NCI-H128 (cell line): ENCODE data around the gene EGFR.

Experiments used
- DNase-seq: peaks from one replicate; lab custom pipeline; 2025; ENCODE audit not compliant: unreplicated experiment; lab: John Stamatoyannopoulos, UW

Gene EGFR

DNA sequence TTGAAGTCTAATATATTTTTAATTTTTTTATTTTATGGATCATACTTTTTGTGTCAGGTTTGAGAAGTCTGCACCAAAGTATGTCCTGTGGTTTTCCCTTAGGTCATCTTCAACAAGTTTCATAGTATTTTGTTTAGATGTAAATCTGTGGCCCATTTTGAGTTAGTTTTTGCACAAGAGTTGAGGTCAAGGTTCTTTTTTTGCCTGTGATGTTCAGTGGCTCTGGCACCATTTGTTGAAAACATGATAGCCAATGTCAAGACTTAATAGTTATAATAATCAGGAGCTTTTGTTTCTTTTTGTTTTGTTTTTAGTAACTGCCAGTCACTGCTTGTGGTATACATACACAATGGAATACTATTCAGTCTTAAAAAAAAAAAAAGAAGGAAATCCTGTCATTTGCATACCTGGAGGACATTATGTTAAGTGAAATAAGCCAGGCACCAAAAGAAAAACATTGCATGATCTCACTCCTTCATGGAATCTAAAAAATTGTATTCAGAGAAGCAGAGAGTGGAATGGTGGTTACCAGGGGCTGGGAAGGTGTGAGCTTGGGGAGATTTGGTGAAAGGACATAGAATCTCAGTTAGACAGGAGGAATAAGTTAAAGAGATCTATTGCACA is 61.3 kb downstream of the EGFR start:
- no peak for DNase-seq

DNA sequence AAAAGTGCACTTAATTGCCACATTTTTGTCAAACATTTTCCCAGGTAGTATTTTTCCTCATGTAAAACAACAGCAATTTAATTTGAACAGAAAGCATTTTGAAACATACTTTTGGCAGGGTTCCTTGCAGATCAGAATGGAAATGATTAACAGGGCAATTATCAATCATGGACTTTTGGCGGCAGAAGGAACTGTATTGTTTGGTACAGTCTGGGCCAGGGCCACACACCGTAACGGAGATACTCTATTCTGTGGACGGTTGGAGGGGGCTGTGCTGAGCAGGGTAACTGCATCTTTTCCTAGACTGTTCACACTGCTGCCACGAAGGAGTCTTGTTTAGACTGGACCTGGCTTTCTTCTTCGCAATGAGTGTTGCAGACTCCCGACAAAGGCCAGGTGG is 62.3 kb downstream of the EGFR start:
- no peak for DNase-seq

DNA sequence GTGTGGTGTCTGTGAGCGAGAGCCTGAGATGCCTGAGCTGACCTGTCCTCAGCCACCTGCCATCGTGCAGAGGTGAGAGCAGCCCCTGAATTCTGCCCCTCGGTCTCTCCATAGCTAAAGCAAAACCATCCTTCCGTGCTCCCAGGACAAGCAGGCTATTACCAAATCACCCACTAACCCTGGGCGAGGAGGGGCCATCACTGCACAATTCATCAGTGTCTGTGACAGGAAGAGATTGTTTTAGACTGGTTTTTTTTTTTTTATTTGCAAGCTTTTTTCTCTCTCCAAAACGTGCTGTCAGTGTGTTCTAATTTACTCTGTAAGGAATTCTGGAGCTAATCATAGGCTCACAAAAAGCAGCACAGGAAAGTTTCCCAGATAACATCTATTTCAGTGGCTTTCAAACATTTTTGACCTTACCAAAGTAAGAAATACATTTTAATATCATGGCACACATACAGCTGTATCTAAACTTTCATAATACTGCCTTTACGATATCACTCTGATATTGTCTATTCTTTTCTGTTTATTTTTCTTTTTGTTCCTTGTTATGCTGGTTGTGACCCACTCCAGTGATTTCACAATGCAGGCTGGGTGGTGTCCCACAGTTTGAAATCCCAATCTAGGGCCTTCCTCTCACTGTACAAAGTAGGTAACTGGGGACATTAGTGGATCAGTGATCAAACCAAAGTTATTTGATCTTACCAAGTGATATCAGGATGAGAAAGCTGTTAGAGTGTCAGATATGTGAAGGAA is 62.8 kb downstream of the EGFR start:
- DNase-seq = no peak

DNA sequence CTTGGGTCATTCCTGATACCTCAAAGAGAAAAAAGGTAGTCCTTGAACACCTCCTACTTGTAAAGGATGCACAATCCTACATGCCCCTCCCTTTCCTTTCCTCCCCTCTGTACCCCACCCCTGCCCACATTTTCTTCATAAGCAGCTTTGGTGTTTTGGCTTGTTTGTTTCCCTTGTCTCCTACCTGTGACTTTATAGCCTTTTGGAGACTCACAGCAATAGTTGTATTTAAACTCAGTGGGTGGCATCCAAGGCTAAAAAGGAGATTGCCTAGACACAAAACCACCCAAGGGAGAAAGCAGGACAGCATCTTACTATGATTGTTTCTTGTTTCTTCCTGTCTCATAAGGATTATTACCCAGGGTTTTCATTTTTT is 63.4 kb downstream of the EGFR start:
- DNase-seq = no peak

DNA sequence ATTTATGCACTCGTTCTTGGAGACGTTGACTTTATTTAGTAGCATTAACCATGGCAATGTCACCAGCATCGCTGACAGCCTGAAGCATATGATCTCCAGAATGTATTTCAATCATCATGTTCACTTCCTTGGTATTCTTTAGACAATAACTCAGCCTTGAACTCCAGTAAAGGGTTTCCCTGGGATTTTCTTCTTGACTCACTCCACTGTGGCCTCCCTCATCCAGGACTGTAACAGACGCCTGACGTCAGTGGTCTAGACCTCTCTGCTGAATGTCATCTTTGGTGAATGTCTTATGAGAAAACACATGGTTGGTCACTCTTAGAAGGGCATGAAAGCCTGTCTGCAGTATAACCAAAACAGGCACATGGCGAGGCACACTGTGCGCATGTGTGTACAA is 64.4 kb downstream of the EGFR start:
- no peak for DNase-seq

- DNase-seq = no peak
These were observed 65.5 kb downstream of the EGFR start for GRCh38 chr7:55084307-55084706.

DNA sequence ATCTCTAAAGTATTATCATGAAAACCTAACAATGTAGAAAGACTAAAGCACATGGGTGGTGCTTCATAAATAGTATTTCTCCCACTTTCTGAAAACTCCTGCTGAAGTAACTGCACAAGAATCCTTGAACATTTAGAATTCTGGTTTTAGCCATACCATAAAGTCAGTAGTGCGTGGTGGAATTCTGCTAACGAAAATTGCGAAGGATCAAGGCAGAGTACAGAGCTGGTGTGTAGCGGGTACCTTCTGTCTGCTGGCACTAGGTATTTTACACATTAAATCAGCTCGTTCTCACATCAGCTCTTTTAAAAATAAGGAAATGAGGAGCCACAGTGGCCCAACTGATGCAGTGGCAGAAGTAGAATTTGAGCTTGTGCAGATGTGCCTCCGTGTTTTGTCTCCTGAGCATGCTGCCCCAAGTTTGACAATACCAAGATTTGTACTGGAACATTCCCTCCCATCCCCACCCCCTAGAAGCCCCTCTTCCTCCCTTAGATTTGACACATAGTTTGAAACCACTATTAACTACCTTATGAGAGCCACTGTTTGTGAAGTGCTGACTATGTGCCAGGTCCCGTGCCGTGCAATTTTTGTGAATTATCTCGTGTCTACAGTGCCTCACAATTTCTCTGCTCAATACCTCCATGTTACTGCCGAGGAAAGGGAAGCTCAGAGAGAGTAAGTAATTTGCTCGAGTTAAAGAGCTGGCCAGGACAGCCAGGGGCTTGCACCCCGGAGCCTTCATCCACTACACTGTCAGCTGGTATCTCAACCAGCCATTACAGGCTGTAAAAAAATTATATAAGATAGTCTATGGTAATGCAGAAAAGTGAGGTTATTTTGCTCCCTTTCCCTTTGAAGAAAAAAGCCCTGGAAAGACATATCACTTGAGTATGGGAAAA is 66.9 kb downstream of the EGFR start:
- DNase-seq = no peak

GRCh38 chr7:55086413-55087201 is 67.8 kb downstream of the EGFR start:
- DNase-seq = no peak

DNA sequence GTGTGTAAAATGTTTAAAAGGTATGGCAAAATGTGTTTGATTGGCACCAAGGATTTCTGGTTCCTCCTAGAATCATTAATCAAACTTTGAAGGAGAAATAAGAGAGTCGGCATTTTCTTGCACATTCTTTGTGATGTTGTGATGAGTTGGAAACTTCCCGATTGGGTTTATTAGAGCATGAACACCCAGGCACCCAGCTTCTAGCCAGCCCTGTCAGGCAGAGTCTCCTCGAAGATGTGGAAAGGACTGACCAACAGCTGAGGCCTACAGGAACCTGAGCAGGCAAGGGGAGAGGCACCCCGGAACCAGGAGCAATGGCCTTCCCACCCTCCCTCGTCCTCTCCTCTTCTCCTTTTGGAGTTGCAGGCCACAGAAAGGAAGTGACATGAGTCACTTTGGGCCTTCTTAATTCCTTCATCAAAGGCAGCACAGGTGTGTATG is 68.7 kb downstream of the EGFR start:
- no peak for DNase-seq

DNA sequence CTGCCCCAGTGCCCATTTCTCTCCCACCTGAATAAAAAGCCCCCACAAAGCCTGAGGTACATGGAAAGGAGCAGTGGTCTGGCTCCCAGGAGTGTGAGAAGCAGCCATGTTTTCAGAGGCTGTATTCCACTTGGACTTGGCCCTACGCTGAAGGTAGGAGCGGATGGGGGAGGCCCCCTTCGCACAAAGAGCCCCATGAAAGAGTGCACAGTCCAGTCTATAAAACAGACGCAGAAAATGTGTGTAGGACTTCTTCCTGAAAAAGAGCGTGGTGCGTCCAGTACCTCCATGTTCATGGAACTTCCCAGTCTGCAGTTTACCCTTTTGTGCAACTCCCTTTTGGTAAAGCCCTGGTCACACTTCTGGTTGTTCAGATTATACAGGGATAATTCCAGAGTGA is 69.3 kb downstream of the EGFR start:
- no peak for DNase-seq

GRCh38 chr7:55088620-55089019 is 69.8 kb downstream of the EGFR start:
- no peak for DNase-seq

GRCh38 chr7:55092186-55092974 is 73.6 kb downstream of the EGFR start:
- peak; percentile 28 for DNase-seq

DNA sequence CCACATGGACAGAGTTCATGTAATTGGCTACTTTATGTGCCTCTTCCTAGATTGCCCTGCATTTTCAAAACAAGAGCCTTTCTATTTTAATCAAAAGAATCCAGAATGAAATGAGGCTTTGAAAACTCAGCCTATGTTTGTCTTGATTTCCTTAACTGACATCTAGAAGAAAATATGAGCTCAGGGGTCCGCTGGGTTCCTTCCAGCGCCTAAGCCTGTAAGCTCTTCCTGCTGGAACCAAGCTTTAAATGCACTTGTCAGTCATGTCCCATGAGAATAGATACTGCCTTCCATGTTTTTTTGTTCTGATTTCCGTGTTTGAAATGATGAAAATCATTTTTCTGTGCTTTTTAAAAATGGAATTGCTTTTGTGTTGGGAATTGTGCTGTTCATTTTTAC is 74.2 kb downstream of the EGFR start:
- DNase-seq = no peak

- no peak for DNase-seq
These were observed 74.9 kb downstream of the EGFR start for GRCh38 chr7:55093674-55094073.

DNA sequence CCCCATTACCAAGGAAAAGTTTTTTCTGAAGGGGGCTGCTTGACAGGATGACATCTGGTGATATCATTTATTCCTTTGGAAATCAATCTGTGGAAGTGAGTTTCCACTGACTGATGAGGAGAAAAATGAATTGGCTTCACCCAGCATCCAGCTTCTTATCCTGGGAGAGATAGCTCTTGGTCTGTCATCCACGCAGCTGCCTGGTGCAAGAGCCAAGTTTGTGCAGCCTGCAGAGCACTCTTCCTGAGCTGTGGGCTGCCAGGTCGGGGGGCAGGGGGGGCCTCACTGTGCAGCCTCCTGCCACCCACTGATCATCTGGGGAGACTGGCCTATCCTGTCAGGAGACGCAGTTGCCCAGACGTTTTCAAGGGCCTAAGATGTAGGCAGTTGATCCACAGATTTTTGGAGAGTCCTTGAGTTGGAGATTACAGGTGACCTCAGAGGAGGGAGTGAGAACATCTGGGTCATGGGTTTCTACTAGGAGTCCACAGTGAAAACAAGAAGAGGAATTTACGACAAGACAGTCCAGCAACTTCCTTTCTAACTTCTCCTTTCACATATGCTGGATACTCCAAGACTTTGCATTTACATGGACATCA is 75.4 kb downstream of the EGFR start:
- DNase-seq = no peak

DNA sequence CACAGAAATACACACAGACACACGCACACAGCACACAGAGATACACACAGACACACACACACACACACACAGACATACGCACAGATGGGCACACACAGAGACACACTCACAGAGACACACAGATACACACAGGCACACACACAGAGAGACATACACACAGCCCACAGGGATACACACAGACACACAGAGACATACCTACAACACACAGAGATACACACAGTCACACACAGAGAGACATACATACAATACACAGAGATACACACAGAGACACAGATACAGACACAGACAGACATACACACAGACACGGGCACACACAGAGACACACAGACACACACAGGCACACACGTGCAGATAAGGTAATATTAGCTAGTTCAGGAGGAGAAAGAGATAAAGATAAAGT is 76.9 kb downstream of the EGFR start:
- DNase-seq = no peak

DNA sequence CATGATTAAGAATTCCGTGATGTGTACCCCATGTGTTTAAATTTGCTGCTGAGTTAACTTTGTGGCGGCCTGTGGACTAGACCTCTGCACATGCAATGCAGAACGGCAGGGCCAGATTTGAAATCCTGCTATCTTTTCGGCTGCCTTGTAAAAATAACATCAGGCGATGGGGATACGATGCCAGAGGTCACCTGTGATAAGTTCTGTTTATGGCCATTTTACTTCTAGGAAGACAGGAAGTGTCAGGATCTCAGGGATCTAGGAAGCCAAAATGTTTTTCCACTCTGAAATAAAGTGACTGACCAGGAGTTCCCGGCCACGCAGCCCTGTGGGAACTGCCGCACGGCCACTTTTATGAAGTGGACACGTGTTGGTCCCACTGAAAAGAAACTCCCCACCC is 77.5 kb downstream of the EGFR start:
- DNase-seq = no peak

DNA sequence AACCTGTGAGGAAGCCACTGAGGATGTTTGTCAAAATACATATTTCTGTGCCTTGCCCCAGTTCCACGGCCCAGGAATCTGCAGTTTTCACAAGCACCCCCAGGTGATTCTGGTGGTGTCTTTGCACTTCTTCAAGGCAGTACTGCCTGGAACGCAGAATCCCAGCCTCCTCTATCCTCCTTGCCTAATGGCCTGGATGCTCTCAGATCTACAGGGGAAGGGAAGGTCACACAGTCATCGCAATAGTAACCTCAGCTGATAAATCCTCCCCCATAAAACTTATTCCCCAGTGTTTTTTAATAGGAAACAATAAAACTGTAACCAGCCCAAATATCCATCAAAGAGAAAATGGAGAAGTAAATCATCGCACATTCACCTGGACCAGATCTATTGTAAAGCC is 78.3 kb downstream of the EGFR start:
- no peak for DNase-seq

- DNase-seq = no peak
These were observed 80.4 kb downstream of the EGFR start for GRCh38 chr7:55099066-55099820.
